Neural cell (in vitro differentiated cells): Measurements from ENCODE around the gene GPD1. TPM values are rescaled to one million over a fixed set of nuclear protein-coding genes. Genes with fewer than 3 reads are reported as not detected.

Experiments used
- H2AFZ ChIP-seq: fragments of 200-600, 300-800 bp; sonication (generic), shearing (Covaris generic); 2 replicates; pipeline ENCODE4 v1.6.0; 2014; ENCODE audit warnings: low read depth, mild to moderate bottlenecking, antibody characterized with exemption, low read length, moderate library complexity
- H3F3A ChIP-seq: fragments of 200-600 bp; shearing (Covaris generic); 2 replicates; pipeline ENCODE4 v1.6.1; 2016; ENCODE audit warnings: mild to moderate bottlenecking, moderate library complexity, mixed read lengths, antibody characterized with exemption, low read length; ENCODE audit not compliant: insufficient read depth, poor library complexity, severe bottlenecking
- H3K27ac ChIP-seq: fragments of 200-600, 300-800 bp; sonication (generic), shearing (Covaris generic); 2 replicates; pipeline ENCODE4 v1.5.1; 2014; ENCODE audit warnings: mild to moderate bottlenecking, low read length, moderate library complexity
- H3K27me3 ChIP-seq: fragments of 300-800, 200-600 bp; sonication (generic), shearing (Covaris generic); 2 replicates; pipeline ENCODE4 v1.6.0; 2014; ENCODE audit warnings: mild to moderate bottlenecking, low read depth, low read length, moderate library complexity; ENCODE audit not compliant: insufficient read depth
- H3K36me3 ChIP-seq: fragments of 300-800, 200-600 bp; sonication (generic), shearing (Covaris generic); 2 replicates; pipeline ENCODE4 v1.5.1; 2014; ENCODE audit warnings: mild to moderate bottlenecking, antibody characterized with exemption, low read length, moderate library complexity; ENCODE audit not compliant: insufficient read depth
- H3K4me2 ChIP-seq: fragments of 300-800, 200-600 bp; sonication (generic), shearing (Covaris generic); 2 replicates; pipeline ENCODE4 v1.6.0; 2014; ENCODE audit warnings: mild to moderate bottlenecking, low read length
- H3K4me3 ChIP-seq: fragments of 300-800, 200-600 bp; sonication (generic), shearing (Covaris generic); 2 replicates; pipeline ENCODE4 v1.5.1; 2014; ENCODE audit warnings: mild to moderate bottlenecking, low read length, moderate library complexity
- H3K79me2 ChIP-seq: fragments of 200-600 bp; shearing (Covaris generic); replicated peaks from 2 replicates; pipeline ENCODE4 v1.6.0; 2014; ENCODE audit warnings: mild to moderate bottlenecking, low read length, moderate library complexity; ENCODE audit not compliant: insufficient read depth
- H3K9ac ChIP-seq: fragments of 300-800, 200-600 bp; sonication (generic), shearing (Covaris generic); 2 replicates; pipeline ENCODE4 v1.6.1; 2016; ENCODE audit warnings: mild to moderate bottlenecking, low read length, mixed read lengths
- H3K9me2 ChIP-seq: fragments of 200-600 bp; shearing (Covaris generic); 2 replicates; pipeline ENCODE4 v1.6.1; 2016; ENCODE audit warnings: mild to moderate bottlenecking, low read length, mixed read lengths; ENCODE audit not compliant: insufficient read depth
- H3K9me3 ChIP-seq: fragments of 200-600, 300-800 bp; sonication (generic), shearing (Covaris generic); 2 replicates; pipeline ENCODE4 v1.6.1; 2016; ENCODE audit warnings: mild to moderate bottlenecking, mixed run types, low read length, moderate library complexity, mixed read lengths
- H4K20me1 ChIP-seq: fragments of 200-600 bp; shearing (Covaris generic); 2 replicates; pipeline ENCODE4 v1.6.1; 2016; ENCODE audit warnings: mild to moderate bottlenecking, mixed run types; ENCODE audit not compliant: insufficient read depth
- CTCF ChIP-seq: fragments of 450-650 bp; IDR thresholded peaks from 2 replicates; pipeline ENCODE4 v1.5.1; 2014; ENCODE audit warnings: antibody characterized with exemption, mild to moderate bottlenecking, moderate library complexity; ENCODE audit not compliant: poor library complexity, severe bottlenecking
- EP300 ChIP-seq: fragments of 450-650 bp; conservative IDR thresholded peaks from 2 replicates; pipeline ENCODE4 v1.6.1; 2014; ENCODE audit warnings: antibody characterized with exemption, mild to moderate bottlenecking, moderate library complexity; ENCODE audit not compliant: poor library complexity, severe bottlenecking
- EZH2 ChIP-seq: fragments of 200-600, 300-800 bp; shearing (Covaris generic), sonication (generic); IDR thresholded peaks from 2 replicates; pipeline ENCODE4 v1.6.1; 2014; ENCODE audit warnings: antibody characterized with exemption, low read length, borderline replicate concordance, mild to moderate bottlenecking; ENCODE audit not compliant: insufficient read depth, poor library complexity, severe bottlenecking
- MXI1 ChIP-seq: fragments of 450-650 bp; conservative IDR thresholded peaks from 2 replicates; pipeline ENCODE4 v1.6.1; 2014; ENCODE audit warnings: antibody characterized with exemption, mild to moderate bottlenecking; ENCODE audit not compliant: poor library complexity, severe bottlenecking
- POLR2AphosphoS5 ChIP-seq: IDR thresholded peaks from 2 replicates; pipeline ENCODE4 v1.6.1; 2012
- RAD21 ChIP-seq: fragments of 450-650 bp; conservative IDR thresholded peaks from 2 replicates; pipeline ENCODE4 v1.6.1; 2014; ENCODE audit warnings: antibody characterized with exemption, mild to moderate bottlenecking, moderate library complexity
- REST ChIP-seq: IDR thresholded peaks from 2 replicates; pipeline ENCODE4 v1.6.1; 2012; ENCODE audit warnings: borderline replicate concordance
- SMC3 ChIP-seq: fragments of 450-650 bp; conservative IDR thresholded peaks from 2 replicates; pipeline ENCODE4 v1.6.1; 2014; ENCODE audit warnings: antibody characterized with exemption, mild to moderate bottlenecking, moderate library complexity; ENCODE audit not compliant: poor library complexity
- TAF1 ChIP-seq: IDR thresholded peaks from 2 replicates; pipeline ENCODE4 v1.6.1; 2012; ENCODE audit warnings: low read depth
- polyA plus RNA-seq: library from polyadenylated mRNA; depleted of rRNA; stranded (reverse); fragments of >200 nt; gene quantifications from 2 replicates; pipeline ENCODE4 v1.2.3, GENCODE V29; 2014

Gene GPD1
- polyA plus RNA-seq, 1 donor from 2014 or later = 1.5 TPM

- no peaks in the 10 kb centered on the region for H4K20me1 ChIP-seq
- no peaks in the 10 kb centered on the region for H3K36me3 ChIP-seq
- H3K79me2 ChIP-seq = no peaks in the 10 kb centered on the region
- H3K9me3 ChIP-seq = no peaks in the 10 kb centered on the region
- H3K27me3 ChIP-seq = no peaks in the 10 kb centered on the region
- H3K27ac ChIP-seq = no peak overlapping the region
- no peaks in the 10 kb centered on the region for H3K9me2 ChIP-seq
- H3F3A ChIP-seq = no peaks in the 10 kb centered on the region
- no peak overlapping the region for H2AFZ ChIP-seq
- TF ChIP-seq SMC3 (no peak), EP300 (no peak), EZH2 (no peak), MXI1 (no peak), RAD21 (no peak), CTCF (no peak), TAF1 (no peak), REST (no peak), POLR2AphosphoS5 (no peak)
- H3K4me3 ChIP-seq = no peak overlapping the region
- H3K9ac ChIP-seq = no peak overlapping the region
- H3K4me2 ChIP-seq = no peak overlapping the region
These were observed 40.9 kb upstream of the GPD1 start for GRCh38 chr12:50062728-50063460.

GRCh38 chr12:50065726-50066310, 38.0 kb upstream of the GPD1 start:
- Histone ChIP-seq H3K9ac (no peak overlapping the region), H3F3A (no peaks in the 10 kb centered on the region), H3K9me3 (no peaks in the 10 kb centered on the region), H3K9me2 (no peaks in the 10 kb centered on the region), H4K20me1 (no peaks in the 10 kb centered on the region), H3K27ac (no peak overlapping the region), H3K27me3 (no peaks in the 10 kb centered on the region), H3K36me3 (peaks cover 4% of the 10 kb centered on the region), H3K79me2 (no peaks in the 10 kb centered on the region), H3K4me3 (no peak overlapping the region), H3K4me2 (no peak overlapping the region), H2AFZ (no peak overlapping the region)
- TF ChIP-seq POLR2AphosphoS5 = no peak
- no peak for TF ChIP-seq TAF1
- TF ChIP-seq EP300 = no peak
- TF ChIP-seq CTCF = no peak
- TF ChIP-seq REST = no peak
- no peak for TF ChIP-seq MXI1
